ENCODE results near the gene ARHGEF28.

The ARHGEF28 gene

DNA sequence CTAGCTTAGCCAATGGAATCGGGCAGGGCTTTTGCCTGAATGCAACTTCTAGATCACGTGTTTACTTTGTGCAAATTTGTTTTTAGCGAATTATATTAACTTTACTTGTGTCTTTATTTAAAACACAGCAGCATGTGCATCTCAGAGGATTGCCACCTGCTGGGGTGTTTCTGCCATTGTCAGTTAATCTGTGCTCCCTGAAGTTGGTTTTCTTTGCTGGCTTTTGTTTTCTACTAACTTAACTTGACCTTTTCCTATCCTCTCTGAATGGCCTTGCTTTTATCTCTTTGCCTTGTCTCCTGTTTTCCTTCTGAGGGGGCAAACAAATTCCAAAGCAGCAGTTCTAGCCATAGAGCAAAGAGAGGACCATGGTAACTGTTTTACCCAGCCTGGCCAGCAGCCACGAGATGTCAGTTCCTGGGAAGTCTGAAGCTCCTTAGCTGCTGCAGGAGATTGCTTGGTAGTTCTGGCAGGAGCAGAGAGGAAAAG is 67.6 kb downstream of the ARHGEF28 start:
- DNase-seq (ENCODE audit: low read depth in 3 of 3): no peak

DNA sequence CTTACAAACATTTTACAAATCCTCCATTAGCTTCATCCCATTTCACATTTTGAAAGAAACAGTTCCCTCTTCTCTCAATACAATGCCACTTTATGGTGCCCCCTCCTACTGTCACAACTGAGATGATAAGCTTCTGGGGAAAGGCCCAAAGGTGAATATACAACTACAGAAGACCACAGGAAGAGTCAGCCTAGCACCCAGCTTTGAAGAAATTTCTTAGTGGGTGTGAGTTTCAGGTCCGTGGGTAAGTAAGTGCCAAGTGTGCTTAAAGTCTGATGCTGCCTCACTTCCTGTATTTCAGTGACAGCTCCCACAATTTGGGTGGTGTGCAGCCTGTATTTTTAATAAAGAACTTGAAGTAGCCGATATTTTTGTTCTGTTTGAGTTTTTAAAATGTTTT is 68.1 kb downstream of the ARHGEF28 start:
- DNase-seq (ENCODE audit: low read depth in 3 of 3): no peak

DNA sequence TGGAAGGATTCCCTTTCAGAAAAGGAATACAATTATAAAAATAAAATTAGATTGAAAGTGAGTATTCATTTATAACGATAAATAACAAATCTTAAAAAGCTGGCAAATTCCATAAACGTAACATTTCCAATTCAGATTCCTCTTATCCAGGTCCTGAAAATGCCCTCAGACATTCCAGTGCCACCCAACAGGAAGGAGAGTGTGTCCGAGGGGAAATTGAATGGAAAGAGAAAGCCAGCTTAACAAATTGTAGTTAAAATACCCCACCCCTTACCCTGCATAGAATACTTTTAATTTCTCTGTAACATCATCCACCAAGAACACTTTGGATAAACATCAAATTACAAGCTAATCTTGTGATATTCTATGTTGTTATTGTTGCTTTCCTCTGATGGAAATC is 72.0 kb downstream of the ARHGEF28 start:
- no peak for DNase-seq (ENCODE audit: low read depth in 3 of 3)

DNA sequence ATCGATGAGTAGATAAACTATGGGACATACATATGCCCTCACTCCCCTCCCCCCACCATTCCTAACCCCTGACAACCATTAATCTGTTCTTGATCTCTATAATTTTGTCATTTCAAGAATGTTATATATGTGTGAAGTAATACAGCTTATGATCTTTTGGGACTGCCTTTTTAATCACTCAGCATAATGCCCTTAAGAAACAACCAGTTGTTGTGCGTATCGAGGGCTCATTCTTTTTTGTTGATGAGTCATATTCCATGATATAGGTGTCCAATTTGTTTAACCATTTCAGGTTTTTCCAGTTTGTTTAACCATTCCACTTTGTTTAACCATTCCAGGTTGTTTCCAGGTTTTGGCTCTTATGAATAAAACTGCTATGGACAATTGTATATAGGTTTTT is 75.6 kb downstream of the ARHGEF28 start:
- no peak for DNase-seq (ENCODE audit: low read depth in 3 of 3)

DNA sequence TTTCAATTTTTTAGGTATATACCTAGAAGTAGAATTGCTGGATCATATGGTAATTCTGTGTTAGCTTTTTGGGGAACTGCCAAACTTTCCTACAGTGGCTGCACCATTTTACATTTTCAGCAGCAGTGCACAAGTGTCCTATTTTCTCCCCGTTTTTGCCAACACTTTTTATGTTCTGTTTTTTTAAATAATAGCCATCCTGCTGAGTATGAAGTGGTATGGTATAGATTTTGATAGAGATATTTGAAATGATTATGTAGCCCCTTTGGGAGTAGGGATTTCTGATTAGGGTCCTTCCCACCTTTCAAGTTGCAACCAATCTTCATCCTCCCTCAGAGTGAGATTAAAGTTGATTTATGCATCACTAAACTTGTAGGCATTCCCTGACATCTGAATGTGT is 76.5 kb downstream of the ARHGEF28 start:
- no peak for DNase-seq (ENCODE audit: low read depth in 3 of 3)

DNA sequence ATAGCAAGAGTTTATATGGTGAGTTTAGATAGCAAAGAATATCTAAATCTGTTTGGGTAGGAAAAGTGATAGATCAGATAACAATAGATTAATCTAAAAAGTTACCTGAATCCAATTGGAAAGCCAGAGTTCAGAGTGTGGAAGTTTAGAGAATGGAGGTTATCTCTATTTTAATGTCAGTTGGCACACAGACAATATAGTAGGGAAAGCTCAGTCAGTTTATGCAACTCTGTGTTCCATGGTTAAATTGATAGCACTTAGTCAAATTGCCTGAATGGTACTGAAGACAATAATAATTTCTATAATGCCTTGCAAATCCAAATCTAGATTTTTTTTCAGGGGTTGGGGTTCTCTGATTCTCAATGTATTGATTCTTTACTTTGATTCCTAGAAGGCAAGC is 77.0 kb downstream of the ARHGEF28 start:
- DNase-seq (ENCODE audit: low read depth in 3 of 3): no peak

DNA sequence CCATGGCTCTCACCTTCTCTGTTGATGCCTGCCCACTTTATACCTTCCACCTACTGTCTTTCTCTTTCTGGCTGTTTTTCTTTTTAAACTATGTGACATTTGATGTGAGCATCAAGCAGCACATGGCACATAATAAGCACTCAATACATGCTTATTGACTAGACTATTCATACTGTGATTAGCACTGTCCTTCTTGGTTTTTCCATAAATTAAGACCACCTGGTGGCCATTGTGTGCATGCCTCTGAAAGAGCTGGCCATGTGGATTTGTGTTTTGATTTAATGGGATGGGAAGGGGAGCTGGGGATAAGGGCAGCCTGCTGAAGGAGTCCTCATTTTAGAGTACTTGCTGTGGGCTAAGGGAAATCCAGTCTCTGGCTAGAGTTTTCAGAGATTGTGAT is 79.4 kb downstream of the ARHGEF28 start:
- no peak for DNase-seq (ENCODE audit: low read depth in 3 of 3)

DNA sequence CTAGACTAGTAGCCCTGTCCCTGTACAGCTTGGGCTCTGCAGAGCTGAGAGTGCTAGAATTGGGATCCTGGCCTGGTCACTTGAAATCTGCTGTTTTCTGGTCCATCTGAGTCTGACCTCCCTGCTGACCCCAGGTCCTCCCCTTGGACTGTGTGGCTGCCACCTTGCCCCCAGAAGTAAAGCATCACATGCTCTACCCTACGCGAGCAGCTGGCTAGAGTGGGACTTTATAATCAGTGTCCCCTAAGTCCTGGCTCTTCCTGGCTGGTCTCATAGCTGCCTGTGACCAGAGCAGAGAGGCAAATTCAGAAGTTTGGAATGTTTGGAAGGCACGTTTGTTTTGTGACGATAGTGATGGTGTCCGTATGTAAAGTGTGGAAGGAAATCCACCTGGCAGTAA is 81.0 kb downstream of the ARHGEF28 start:
- DNase-seq (ENCODE audit: low read depth in 3 of 3): no peak

DNA sequence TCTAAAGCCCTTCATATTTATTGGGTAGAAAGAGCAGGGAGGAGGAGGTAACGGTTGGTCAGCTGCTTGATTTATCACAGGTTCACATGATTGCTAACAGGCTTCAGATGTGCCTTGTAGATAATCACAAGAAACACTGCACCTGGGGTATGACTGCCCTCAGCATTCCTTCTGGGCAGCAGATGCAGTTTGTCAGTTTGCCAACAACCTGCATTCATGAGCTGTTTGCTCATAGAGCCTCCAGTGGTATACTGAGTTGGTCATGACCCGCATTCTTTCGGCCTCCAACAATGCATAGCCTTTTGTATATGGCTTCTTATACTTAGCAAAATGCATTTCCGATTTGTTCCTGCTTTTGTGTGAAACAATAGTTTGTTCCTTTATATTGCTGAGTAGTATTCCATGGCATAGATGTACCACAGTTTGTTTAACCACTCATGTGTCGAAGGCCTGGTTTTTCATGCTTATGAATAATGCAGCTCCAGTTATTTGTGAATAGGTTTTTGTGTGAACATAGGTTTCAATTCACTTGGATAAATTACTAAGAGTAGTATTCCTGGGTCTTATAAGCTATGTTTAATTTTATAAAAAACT is 83.6 kb downstream of the ARHGEF28 start:
- no peak for DNase-seq (ENCODE audit: low read depth in 3 of 3)

DNA sequence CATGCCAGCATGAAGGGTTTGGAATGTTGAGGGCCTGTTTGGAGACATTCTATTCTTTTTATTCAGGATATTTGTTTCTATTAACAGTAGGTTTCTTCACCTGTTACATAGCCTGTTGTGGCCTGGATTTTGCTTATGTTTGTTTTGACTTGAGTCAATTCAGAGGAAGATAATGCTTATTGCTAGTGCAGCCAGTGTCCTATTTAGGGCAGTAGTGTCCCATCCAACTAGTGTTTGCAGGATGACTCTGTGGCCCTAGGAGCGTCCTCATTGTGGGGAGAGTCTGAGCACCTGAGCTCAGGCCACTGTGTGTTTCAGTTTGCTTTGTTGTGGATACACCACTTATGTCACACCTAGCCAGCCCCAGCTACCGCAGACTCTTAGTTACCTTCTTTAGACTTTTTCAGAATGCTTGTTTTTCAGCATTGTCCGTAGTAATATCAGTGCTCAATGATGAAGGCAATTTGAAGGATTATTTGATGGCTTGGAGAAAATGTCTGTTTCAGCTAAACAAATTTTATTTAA is 90.3 kb downstream of the ARHGEF28 start:
- DNase-seq (ENCODE audit: low read depth in 3 of 3): no peak

DNA sequence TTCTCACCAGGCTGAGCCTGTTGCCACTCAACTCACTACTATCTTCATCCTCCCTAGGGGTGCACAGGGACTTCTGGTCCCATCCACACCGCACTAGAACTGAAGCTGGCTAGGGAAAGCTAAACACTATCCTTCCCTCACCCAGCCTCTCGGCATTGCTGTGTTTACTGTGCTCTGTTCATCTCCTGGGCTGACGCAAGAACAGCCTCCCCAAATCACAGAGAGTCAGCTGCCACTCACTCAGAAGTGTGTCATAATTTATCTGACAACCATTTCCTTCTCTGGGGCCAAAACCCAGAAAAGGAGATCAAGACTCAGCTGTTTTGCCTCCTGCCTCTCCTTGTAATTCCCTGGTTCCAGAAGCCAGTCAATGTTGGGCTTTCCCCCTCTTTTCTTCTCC is 92.8 kb downstream of the ARHGEF28 start:
- no peak for DNase-seq (ENCODE audit: low read depth in 3 of 3)

DNA sequence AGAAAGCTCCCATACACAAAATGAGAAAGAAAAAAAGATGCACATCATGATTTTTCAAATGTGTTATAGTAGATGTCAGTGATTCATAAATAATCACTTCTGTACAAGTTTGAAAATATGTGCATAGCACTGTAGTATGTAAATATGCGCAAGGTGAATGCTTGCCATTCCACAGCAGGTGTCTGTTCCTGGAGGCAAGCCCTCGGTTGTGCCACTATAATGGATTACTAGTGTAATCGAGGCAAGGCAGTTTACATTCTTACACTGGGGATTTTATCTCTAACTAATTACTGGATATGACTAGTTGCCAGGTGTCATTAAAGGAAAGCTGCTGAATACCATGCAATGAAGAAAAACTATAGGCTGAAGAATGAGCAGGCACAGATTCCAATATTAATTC is 93.6 kb downstream of the ARHGEF28 start:
- no peak for DNase-seq (ENCODE audit: low read depth in 3 of 3)

DNA sequence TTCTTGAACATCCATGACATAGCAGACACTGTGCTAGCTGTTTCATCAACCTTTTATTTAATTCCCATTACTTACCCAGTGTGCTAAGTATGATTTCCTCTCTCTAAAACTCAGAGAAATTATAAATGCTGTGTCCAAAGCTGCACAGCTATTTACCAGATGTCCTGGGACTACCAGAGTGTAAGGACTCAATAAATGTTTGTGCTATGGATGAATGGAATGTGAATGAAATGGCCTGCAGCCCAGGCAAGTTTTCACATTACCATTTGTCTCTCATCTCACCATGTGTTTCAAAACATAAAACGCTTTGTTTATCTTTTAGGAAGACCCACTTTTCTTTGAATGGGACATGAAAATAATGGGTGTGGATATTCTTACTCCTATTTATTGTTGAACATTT is 96.2 kb downstream of the ARHGEF28 start:
- no peak for DNase-seq (ENCODE audit: low read depth in 3 of 3)

DNA sequence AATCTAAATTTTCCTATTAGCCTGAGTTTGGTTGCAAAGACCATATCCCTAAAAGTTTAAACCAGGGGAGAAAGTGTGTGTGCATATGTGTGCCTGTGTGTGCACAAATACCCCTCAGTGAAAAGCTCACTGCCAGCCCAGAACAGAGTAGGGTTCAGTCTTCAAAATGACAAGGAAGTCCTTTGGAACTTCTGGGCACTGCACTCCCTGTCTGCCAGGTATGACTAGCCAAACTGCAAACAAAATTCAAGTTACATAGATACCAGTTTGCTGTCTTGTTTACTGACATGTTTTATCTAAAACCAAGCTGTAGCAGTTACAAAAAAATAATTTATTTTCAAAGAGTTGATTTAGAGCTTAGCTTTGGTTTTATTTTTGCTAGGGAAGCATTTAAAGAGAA is 100.1 kb downstream of the ARHGEF28 start:
- no peak for DNase-seq (ENCODE audit: low read depth in 3 of 3)

DNA sequence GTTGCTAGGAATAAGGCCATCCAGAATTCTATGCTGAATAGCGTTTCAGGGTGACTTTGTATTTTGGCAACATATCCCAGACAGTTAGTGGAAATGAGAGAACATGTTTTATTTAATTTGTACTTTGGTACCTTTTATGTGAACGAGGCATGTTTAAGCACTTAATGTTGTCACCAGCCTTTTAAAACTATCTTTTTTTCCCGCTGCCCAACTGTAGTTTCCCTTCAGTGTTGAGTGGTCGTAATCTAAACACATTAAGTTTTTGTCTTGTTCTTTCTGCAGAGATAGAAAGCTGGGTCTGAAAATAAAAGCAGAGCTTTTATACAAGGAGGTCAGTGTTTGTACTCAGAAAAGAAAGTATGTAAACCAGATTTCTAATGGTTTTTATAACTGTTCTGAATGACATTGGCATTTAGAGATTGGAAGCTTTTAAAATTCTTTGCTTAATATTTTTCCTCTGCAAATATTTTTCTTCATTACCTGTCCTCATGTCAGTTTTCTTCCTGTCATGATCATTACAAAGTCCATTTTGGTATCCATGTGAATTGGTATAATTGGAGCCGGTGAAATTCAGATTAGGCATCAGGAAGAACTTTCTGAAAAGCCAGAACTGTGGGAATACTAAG is 100.7 kb downstream of the ARHGEF28 start:
- DNase-seq (ENCODE audit: low read depth in 3 of 3): no peak

DNA sequence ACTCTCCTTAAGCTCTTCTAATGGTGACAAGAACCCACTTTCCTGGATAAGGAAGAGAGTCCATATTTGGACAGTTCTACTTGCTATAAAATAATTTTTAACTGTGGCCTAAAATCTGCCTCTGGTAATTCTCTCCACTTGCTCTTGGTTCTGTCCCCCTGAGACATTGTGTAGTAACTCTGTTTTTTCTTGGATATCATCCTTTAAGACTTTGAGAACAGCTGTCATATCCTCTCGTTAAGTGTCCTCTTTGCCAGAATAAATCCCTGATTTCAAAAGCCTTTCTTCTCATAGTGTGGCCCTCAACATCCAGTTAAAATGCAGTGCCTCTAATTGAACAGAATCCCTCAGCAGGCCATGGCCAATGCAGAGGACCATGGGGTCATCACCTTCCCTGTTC is 101.5 kb downstream of the ARHGEF28 start:
- no peak for DNase-seq (ENCODE audit: low read depth in 3 of 3)

DNA sequence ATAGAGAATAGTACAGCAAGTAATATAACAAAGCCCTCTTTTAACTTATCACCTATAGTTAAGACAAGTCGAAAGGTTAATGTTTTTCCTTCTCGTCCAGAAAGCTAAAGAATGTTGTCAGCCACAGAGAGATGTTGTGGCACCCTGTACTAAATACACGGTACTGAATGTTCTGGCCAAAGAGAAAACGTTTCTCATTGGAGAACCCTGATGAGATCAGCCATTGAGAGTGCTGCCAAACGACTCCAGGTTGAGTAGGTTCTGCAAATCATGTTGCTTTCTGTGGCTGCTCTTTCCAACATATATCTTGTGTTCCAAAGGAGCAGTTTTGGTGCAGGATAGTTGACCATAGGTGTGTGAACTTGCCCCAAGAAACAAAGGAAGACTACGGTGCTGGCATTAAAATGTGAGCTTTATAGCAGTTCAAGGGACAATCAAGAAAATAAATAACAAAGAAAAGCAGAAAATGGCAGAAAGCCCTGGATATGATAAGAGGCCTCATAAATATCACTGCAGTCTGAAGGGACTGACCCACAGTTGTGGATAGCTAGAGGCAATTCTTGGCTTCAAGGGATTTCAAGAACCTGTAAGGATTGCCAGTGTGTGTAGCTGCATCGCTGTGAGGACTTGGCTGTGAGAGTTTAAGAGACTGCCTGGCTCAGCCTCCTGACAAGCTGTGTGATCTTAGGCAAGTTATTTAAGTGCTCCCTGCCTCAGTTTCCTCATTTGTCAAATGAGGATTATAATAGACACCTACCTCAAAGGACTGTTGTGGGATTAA is 102.7 kb downstream of the ARHGEF28 start:
- no peak for DNase-seq (ENCODE audit: low read depth in 3 of 3)

DNA sequence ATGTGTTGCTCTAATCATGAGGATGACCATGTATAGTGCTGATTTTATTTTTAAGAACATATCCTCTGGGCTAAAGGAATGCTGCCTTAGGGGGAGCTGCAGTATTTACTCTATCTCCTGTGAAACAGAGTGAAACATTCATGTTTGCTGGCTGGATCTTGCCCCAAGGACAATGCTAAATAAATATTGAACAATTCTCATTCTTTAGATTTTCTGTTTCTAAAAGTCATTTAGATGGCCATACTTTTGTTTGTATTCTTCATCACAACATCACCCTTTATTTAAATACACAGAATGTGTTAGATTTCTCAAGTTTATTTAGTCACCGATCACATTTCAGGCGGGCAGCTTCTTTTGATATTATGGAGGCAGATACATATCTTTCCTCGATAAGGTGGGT is 103.3 kb downstream of the ARHGEF28 start:
- no peak for DNase-seq (ENCODE audit: low read depth in 3 of 3)

DNA sequence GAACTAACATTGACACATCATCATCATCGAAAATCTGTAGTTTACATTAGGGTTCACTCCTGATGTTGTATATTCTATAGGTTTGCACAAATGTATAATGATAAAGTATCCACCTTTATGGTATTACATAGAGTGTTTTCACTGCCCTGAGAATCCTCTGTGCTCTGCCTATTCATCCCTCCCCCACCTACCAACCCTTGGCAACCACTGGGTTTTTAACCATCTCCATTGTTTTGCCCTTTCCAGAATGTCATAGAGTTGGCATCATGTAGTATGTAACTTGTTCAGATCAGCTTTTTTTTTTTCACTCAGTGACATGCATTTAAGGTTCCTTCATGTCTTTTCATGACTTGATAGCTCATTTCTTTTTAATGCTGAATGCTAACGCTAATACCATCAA is 106.0 kb downstream of the ARHGEF28 start:
- DNase-seq (ENCODE audit: low read depth in 3 of 3): no peak

DNA sequence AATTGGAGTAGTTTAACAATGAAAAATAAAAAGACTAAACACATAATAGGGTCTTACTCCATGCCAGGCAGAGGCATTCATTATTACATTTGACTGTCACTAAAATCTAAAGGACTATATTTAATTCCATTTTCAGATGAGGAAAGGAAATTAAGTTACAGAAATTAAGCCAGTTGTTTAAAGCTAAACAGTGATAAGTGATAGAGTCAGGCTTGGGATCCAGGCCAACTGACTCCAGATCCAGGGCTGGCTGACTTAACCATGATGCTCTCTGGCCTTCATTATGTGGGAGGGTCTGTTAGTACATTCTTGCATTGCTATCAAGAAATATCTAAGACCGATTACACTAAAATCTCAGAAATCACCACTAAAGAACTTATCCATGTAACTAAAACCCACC is 107.2 kb downstream of the ARHGEF28 start:
- no peak for DNase-seq (ENCODE audit: low read depth in 3 of 3)

DNA sequence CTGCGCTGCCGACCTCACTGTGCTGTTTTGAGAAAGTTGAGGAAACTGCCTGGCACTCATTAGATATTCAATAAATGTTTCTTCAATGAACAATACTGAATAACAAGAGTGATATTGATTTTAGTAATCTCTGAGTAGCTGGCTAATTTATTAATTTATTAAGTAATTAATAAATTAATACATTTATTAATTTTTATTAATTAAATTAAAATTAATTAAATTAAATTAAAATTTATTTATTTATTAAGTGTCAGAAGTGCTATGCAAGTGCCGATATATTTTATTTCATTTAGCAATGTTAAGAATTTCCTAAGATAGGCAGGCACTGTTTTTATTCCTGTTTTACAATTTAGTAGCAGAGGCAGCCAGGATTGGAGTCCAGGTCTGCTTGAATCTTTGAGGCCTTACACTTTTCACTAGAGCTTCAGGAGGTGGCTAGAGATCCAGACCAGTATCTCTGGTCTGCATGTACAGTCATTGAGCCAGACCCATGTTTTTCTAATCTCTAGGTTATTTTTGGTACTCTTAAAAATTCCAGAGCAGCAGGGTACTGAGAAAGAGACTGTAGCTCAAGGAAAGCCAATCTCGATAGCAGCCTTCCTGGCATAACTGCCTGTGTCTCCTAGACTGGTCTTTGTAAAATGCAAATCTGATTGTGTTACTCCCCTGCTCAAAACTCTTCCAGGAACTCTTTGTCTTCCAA is 109.2 kb downstream of the ARHGEF28 start:
- DNase-seq (ENCODE audit: low read depth in 3 of 3): no peak

DNA sequence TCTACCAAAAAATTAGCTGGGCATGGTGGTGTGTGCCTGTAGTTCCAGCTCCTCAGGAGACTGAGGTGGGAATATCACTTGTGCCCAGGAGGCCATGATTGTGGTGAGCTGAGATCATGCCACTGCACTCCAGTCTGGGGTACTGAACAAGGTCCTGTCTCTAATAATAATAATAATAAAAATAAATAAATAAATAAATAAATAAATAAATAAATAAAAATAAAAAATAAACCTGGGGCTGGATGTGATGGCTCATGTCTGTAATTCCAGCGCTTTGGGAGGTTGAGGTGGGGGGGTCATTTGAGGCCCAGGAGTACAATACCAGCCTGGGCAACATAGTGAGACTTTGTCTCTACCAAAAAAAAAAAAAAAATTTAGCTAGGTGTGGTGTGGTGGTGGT is 113.7 kb downstream of the ARHGEF28 start:
- no peak for DNase-seq (ENCODE audit: low read depth in 3 of 3)

Data from stimulated activated CD4-positive, alpha-beta T cell treated with anti-CD3 and anti-CD28 coated beads, TNF-alpha, amount 100 ng/mL, for 4 hours (primary cell).